Tibial artery (tissue), 4 donors: Measurements from ENCODE around the gene ADH4.

ENCODE experiments used
- DNase-seq, 2 donors: peaks; one replicate each; pipeline ENCODE4 v3.0.0-alpha.2; 2019
- H3K27ac ChIP-seq, 2 donors: fragments of 200-600 bp; sonication (generic) in 1 of 2; 1 replicate in 1 of 2; 2 replicates in 1 of 2; pipeline ENCODE4 v1.5.1; 2018 to 2019; ENCODE audit warnings: mild to moderate bottlenecking in 1 of 2
- H3K27me3 ChIP-seq, 2 donors: fragments of 200-600 bp; sonication (generic) in 1 of 2; one replicate each; pipeline versions ENCODE4 v1.5.1 to v1.6.0; 2016 to 2019
- H3K36me3 ChIP-seq, 3 donors: fragments of 200-600 bp; sonication (generic) in 2 of 3; one replicate each; pipeline ENCODE4 v1.5.1; 2016 to 2019; ENCODE audit warnings: mild to moderate bottlenecking in 2 of 3
- H3K4me1 ChIP-seq, 4 donors: fragments of 200-600 bp; sonication (generic) in 2 of 4; 1 replicate in 3 of 4; 2 replicates in 1 of 4; pipeline ENCODE4 v1.5.1; 2016 to 2019
- H3K4me3 ChIP-seq, 2 donors: fragments of 200-600 bp; sonication (generic) in 1 of 2; 1 replicate in 1 of 2; 2 replicates in 1 of 2; pipeline ENCODE4 v1.5.1; 2018 to 2019; ENCODE audit warnings: mild to moderate bottlenecking in 2 of 2
- H3K9me3 ChIP-seq, 3 donors: fragments of 200-600 bp; sonication (generic) in 1 of 3; one replicate each; pipeline ENCODE4 v1.5.1; 2016 to 2019
- CTCF ChIP-seq, 2 experiments: fragments of 200-600 bp in 1 of 2; fragments of 450-650 bp in 1 of 2; IDR thresholded peaks; one replicate each; pipeline ENCODE4 v1.5.1; 2017 to 2019; ENCODE audit warnings: antibody characterized with exemption in 2 of 2, mild to moderate bottlenecking in 1 of 2, moderate library complexity in 1 of 2
- intact Hi-C: fragments of 100-400 bp; cut with DNase I; formaldehyde crosslinking; loops from one replicate; pipeline ENCODE4 v1.15.0; 2023; ENCODE audit warnings: low total_unique reads

The ADH4 gene

GRCh38 chr4:99074816-99075215, 69.3 kb downstream of the ADH4 start:
- H3K9me3 ChIP-seq: no peaks in the 10 kb centered on the region
- no peaks in the 10 kb centered on the region for H3K27me3 ChIP-seq
- no peak for TF ChIP-seq CTCF (IDR thresholded peaks at IDR 0.05)
- no peaks in the 10 kb centered on the region for H3K4me1 ChIP-seq
- no peak for DNase-seq
- no peak overlapping the region for H3K4me3 ChIP-seq
- H3K27ac ChIP-seq: no peak overlapping the region
- intact Hi-C loops: no loop called here
- peaks cover 76 to 98% (median 93%) of the 10 kb centered on the region in 3 donors for H3K36me3 ChIP-seq
